Lung microvascular endothelial cell (primary cell): ENCODE measurements around the gene UMODL1. TPM values are rescaled to one million over a fixed set of nuclear protein-coding genes. Genes with fewer than 3 reads are reported as not detected.

Experiments used
- DNase-seq, 2 donors: peaks; one replicate each; pipeline versions ENCODE4 v3.0.0 to v3.0.0-alpha.2; 2010; ENCODE audit warnings: low read depth in 2 of 2
- total RNA-seq: library from RNA; depleted of rRNA; stranded (reverse); fragments of >200 nt; gene quantifications from 2 replicates; pipeline ENCODE4 v1.2.1, GENCODE V29; 2014

The UMODL1 gene
- total RNA-seq, 1 donor from 2014 or later = not detected

DNA sequence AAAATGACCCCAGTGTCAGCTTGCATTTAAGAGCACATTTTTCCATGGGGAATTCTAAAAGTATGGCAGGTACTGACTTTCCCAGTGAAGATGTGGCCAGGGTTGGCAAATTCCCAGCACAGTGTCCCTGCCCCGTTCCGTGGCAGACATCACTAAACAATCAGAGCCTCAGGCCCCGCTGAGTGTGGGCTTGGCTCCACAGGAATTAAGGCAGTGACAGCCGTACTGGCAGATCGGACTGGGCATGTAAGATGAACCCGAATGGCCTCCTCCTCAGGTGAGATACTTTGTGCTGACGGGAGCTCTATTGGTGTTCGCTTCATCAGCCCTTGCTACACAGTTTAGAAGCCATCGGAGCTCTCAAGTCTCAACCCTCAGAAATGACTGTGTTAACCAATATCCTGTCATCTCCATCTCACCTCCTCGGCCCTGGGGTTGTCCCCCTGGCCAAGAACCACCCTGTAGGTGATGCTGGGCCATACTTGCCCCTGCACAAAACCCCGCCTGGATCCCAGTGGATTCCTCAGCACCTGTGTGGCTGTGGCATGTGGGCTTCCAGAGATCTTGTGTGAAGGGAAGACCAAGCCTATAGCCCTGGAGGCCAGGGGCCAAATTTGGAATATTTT is 118.9 kb downstream of the UMODL1 start:
- no peak for DNase-seq

DNA sequence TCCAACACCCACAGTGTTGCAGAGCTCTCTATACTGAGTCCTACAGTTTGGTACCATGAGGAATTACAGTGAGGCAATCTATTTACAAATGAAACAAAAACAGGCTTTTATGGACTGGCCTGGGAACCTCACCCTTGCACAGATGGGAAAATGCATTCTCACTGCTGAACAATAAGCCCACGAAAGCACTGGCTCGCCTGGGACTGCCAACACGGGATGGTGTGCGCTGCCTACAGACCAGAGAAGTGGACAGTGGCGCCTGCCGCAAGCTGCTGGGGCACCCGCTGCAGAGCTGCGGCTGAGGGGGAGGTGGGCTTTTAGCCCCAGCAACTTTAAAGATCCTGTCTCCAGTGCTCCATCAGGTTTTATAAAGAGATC is 119.4 kb downstream of the UMODL1 start:
- DNase-seq = no peak

GRCh38 chr21:42191064-42191463 is 119.9 kb downstream of the UMODL1 start:
- no peak for DNase-seq

- DNase-seq = no peak
These were observed 120.8 kb downstream of the UMODL1 start for GRCh38 chr21:42191696-42192595.

Other genes with a start within 250 kb of the UMODL1 start
- 2.2 and 3.0 TPM in 2 replicates for gene PRDM15, start 192.0 kb upstream of the UMODL1 start, total RNA-seq
- 18.1 and 34.3 TPM in 2 replicates for gene C2CD2, start 117.3 kb upstream of the UMODL1 start, total RNA-seq
- 2.4 and 3.0 TPM in 2 replicates for gene ZBTB21, start 61.0 kb upstream of the UMODL1 start, total RNA-seq
- gene ABCG1, start 147.8 kb downstream of the UMODL1 start, total RNA-seq = 76.9 and 156 TPM in 2 replicates
- gene TFF3, start 244.1 kb downstream of the UMODL1 start, total RNA-seq = 138 and 1,055 TPM in 2 replicates